ENCODE data around the gene DPYD.

Gene DPYD

GRCh38 chr1:97464305-97464704 is 456.5 kb downstream of the DPYD start:
- in situ Hi-C loops (cut with MboI; ENCODE audit: low sequenced_read_pairs) = no loop called here
- H3K27me3 ChIP-seq (ENCODE audit: low read depth) = no peaks in the 10 kb centered on the region

GRCh38 chr1:97461782-97462181 is 459.1 kb downstream of the DPYD start:
- no peak for DNase-seq (ENCODE audit: low spot score in 2 of 2)
- in situ Hi-C loops (cut with MboI; ENCODE audit: low sequenced_read_pairs) = no loop called here

More at GRCh38 chr1:97464305-97464704, 456.5 kb downstream of the DPYD start:
- Histone ChIP-seq H3K4me3 (no peak overlapping the region), H3K36me3 (replicated peaks) (no peaks in the 10 kb centered on the region), H3K9me3 (no peaks in the 10 kb centered on the region), H3K4me1 (0 out of 2 replicates have a peak, but pooled peaks cover 2% of the 10 kb centered on the region)
- DNase-seq (ENCODE audit: low spot score in 2 of 2) = no peak

GRCh38 chr1:97457446-97458089 is 463.3 kb downstream of the DPYD start:
- Histone ChIP-seq H3K4me1 (0 out of 2 replicates have a peak, but pooled peaks cover 2% of the 10 kb centered on the region), H3K9me3 (no peaks in the 10 kb centered on the region), H3K4me3 (no peak overlapping the region), H3K36me3 (replicated peaks) (no peaks in the 10 kb centered on the region), H3K27me3 (ENCODE audit: low read depth) (no peaks in the 10 kb centered on the region)
- no peak for DNase-seq (ENCODE audit: low spot score in 2 of 2)
- in situ Hi-C loops (cut with MboI; ENCODE audit: low sequenced_read_pairs) = no loop called here

More at GRCh38 chr1:97461782-97462181, 459.1 kb downstream of the DPYD start:
- Histone ChIP-seq H3K4me3 (no peak overlapping the region), H3K9me3 (no peaks in the 10 kb centered on the region), H3K4me1 (0 out of 2 replicates have a peak, but pooled peaks cover 2% of the 10 kb centered on the region), H3K27me3 (ENCODE audit: low read depth) (no peaks in the 10 kb centered on the region), H3K36me3 (replicated peaks) (no peaks in the 10 kb centered on the region)

GRCh38 chr1:97451944-97452343 is 468.9 kb downstream of the DPYD start:
- no peaks in the 10 kb centered on the region for H3K36me3 ChIP-seq (replicated peaks)
- H3K4me1 ChIP-seq = no peaks in the 10 kb centered on the region
- no peaks in the 10 kb centered on the region for H3K27me3 ChIP-seq (ENCODE audit: low read depth)
- H3K9me3 ChIP-seq = no peaks in the 10 kb centered on the region
- in situ Hi-C loops (cut with MboI; ENCODE audit: low sequenced_read_pairs) = no loop called here
- no peak for DNase-seq (ENCODE audit: low spot score in 2 of 2)
- no peak overlapping the region for H3K4me3 ChIP-seq

GRCh38 chr1:97451046-97451826 is 469.6 kb downstream of the DPYD start:
- Histone ChIP-seq H3K4me3 (no peak overlapping the region), H3K4me1 (no peaks in the 10 kb centered on the region), H3K9me3 (no peaks in the 10 kb centered on the region), H3K36me3 (replicated peaks) (no peaks in the 10 kb centered on the region), H3K27me3 (ENCODE audit: low read depth) (no peaks in the 10 kb centered on the region)
- DNase-seq (ENCODE audit: low spot score in 2 of 2) = no peak
- in situ Hi-C loops (cut with MboI; ENCODE audit: low sequenced_read_pairs) = no loop called here

GRCh38 chr1:97441966-97442365 is 478.9 kb downstream of the DPYD start:
- Histone ChIP-seq H3K27me3 (ENCODE audit: low read depth) (no peaks in the 10 kb centered on the region), H3K9me3 (no peaks in the 10 kb centered on the region), H3K4me1 (no peaks in the 10 kb centered on the region), H3K36me3 (replicated peaks) (no peaks in the 10 kb centered on the region), H3K4me3 (no peak overlapping the region)
- no peak for DNase-seq (ENCODE audit: low spot score in 2 of 2)
- in situ Hi-C loops (cut with MboI; ENCODE audit: low sequenced_read_pairs) = no loop called here

GRCh38 chr1:97433824-97434177 is 487.0 kb downstream of the DPYD start:
- DNase-seq (ENCODE audit: low spot score in 2 of 2) = no peak
- in situ Hi-C loops (cut with MboI; ENCODE audit: low sequenced_read_pairs) = no loop called here
- Histone ChIP-seq H3K4me3 (no peak overlapping the region), H3K9me3 (no peaks in the 10 kb centered on the region), H3K4me1 (no peaks in the 10 kb centered on the region), H3K36me3 (replicated peaks) (no peaks in the 10 kb centered on the region), H3K27me3 (ENCODE audit: low read depth) (no peaks in the 10 kb centered on the region)

- in situ Hi-C loops (cut with MboI; ENCODE audit: low sequenced_read_pairs) = no loop called here
- Histone ChIP-seq H3K36me3 (replicated peaks) (no peaks in the 10 kb centered on the region), H3K27me3 (ENCODE audit: low read depth) (no peaks in the 10 kb centered on the region), H3K4me1 (no peaks in the 10 kb centered on the region), H3K9me3 (no peaks in the 10 kb centered on the region), H3K4me3 (no peak overlapping the region)
- no peak for DNase-seq (ENCODE audit: low spot score in 2 of 2)
Measured at GRCh38 chr1:97433094-97433823, 487.6 kb downstream of the DPYD start.

- Histone ChIP-seq H3K4me1 (no peaks in the 10 kb centered on the region), H3K27me3 (ENCODE audit: low read depth) (no peaks in the 10 kb centered on the region), H3K9me3 (no peaks in the 10 kb centered on the region), H3K36me3 (replicated peaks) (no peaks in the 10 kb centered on the region), H3K4me3 (no peak overlapping the region)
- in situ Hi-C loops (cut with MboI; ENCODE audit: low sequenced_read_pairs) = no loop called here
- DNase-seq (ENCODE audit: low spot score in 2 of 2) = no peak
Measured at GRCh38 chr1:97427371-97427770, 493.5 kb downstream of the DPYD start.

- in situ Hi-C loops (cut with MboI; ENCODE audit: low sequenced_read_pairs) = no loop called here
- Histone ChIP-seq H3K4me3 (no peak overlapping the region), H3K36me3 (replicated peaks) (no peaks in the 10 kb centered on the region), H3K4me1 (no peaks in the 10 kb centered on the region), H3K27me3 (ENCODE audit: low read depth) (no peaks in the 10 kb centered on the region), H3K9me3 (no peaks in the 10 kb centered on the region)
- DNase-seq (ENCODE audit: low spot score in 2 of 2) = no peak
Measured at GRCh38 chr1:97424209-97424608, 496.6 kb downstream of the DPYD start.

- H3K36me3 ChIP-seq (replicated peaks) = no peaks in the 10 kb centered on the region
- no peak overlapping the region for H3K4me3 ChIP-seq
- H3K4me1 ChIP-seq = no peaks in the 10 kb centered on the region
- no peaks in the 10 kb centered on the region for H3K27me3 ChIP-seq (ENCODE audit: low read depth)
- in situ Hi-C loops (cut with MboI; ENCODE audit: low sequenced_read_pairs) = no loop called here
- DNase-seq (ENCODE audit: low spot score in 2 of 2) = no peak
- H3K9me3 ChIP-seq = no peaks in the 10 kb centered on the region
Measured at GRCh38 chr1:97423403-97423802, 497.4 kb downstream of the DPYD start.

GRCh38 chr1:97417661-97418060 is 503.2 kb downstream of the DPYD start:
- Histone ChIP-seq H3K36me3 (replicated peaks) (no peaks in the 10 kb centered on the region), H3K9me3 (no peaks in the 10 kb centered on the region), H3K4me1 (no peaks in the 10 kb centered on the region), H3K27me3 (ENCODE audit: low read depth) (0 out of 2 replicates have a peak, but pooled peaks cover 3% of the 10 kb centered on the region), H3K4me3 (no peak overlapping the region)
- no peak for DNase-seq (ENCODE audit: low spot score in 2 of 2)
- in situ Hi-C loops (cut with MboI; ENCODE audit: low sequenced_read_pairs) = no loop called here

GRCh38 chr1:97414682-97415312 is 506.0 kb downstream of the DPYD start:
- no peaks in the 10 kb centered on the region for H3K9me3 ChIP-seq
- H3K4me1 ChIP-seq = no peaks in the 10 kb centered on the region
- in situ Hi-C loops (cut with MboI; ENCODE audit: low sequenced_read_pairs) = no loop called here
- 0 out of 2 replicates have a peak, but pooled peaks cover 3% of the 10 kb centered on the region for H3K27me3 ChIP-seq (ENCODE audit: low read depth)
- H3K36me3 ChIP-seq (replicated peaks) = no peaks in the 10 kb centered on the region
- H3K4me3 ChIP-seq = no peak overlapping the region
- no peak for DNase-seq (ENCODE audit: low spot score in 2 of 2)
